T-helper 17 cell (primary cell): ENCODE measurements around the gene FLT4. TPM values are rescaled to one million over a fixed set of nuclear protein-coding genes. Genes with fewer than 3 reads are reported as not detected.

ENCODE experiments used
- ATAC-seq: fragments of 150-1000 bp; cut with Tn5 transposase; 2 replicates; pipeline ENCODE4 v1.10.0; 2021; ENCODE audit warnings: mild to moderate bottlenecking, moderate library complexity
- DNase-seq, 3 donors: peaks; one replicate each; pipeline versions ENCODE4 v3.0.0 to v3.0.0-alpha.2; 2020 to 2021
- H3K9me3 ChIP-seq: one replicate; pipeline ENCODE4 v1.7.0; 2013; ENCODE audit warnings: low read length, mild to moderate bottlenecking; ENCODE audit not compliant: control insufficient read depth, poor library complexity, severe bottlenecking
- H3K27ac Mint-ChIP-seq: one replicate; pipeline ENCODE4 v1.8.0; 2022; ENCODE audit warnings: mild to moderate bottlenecking, moderate library complexity, mixed read lengths
- H3K27me3 Mint-ChIP-seq: one replicate; pipeline ENCODE4 v1.8.0; 2022; ENCODE audit warnings: mixed read lengths
- H3K36me3 Mint-ChIP-seq: one replicate; pipeline ENCODE4 v1.8.0; 2022; ENCODE audit warnings: low read depth, mixed read lengths
- H3K4me1 Mint-ChIP-seq: one replicate; pipeline ENCODE4 v1.8.0; 2022; ENCODE audit warnings: mild to moderate bottlenecking, mixed read lengths
- H3K4me3 Mint-ChIP-seq: one replicate; pipeline ENCODE4 v1.8.0; 2022; ENCODE audit warnings: mild to moderate bottlenecking, moderate library complexity, mixed read lengths
- total RNA-seq, 4 donors: library from RNA in 2 of 4; stranded (reverse) in 2 of 4; gene quantifications; one replicate each; pipeline ENCODE4 v1.2.3 and lab custom pipeline; 2022 to 2026

Gene FLT4
- total RNA-seq, 2 donors from 2014 or later: 0.57 to 1.5 TPM

- no peak overlapping the region for H3K27ac Mint-ChIP-seq
- H3K27me3 Mint-ChIP-seq: peaks cover 6% of the 10 kb centered on the region
- H3K9me3 ChIP-seq: no peaks in the 10 kb centered on the region
- ATAC-seq (no peak), DNase-seq (no peak)
- no peak overlapping the region for H3K4me3 Mint-ChIP-seq
- peaks cover 7% of the 10 kb centered on the region for H3K4me1 Mint-ChIP-seq
- no peaks in the 10 kb centered on the region for H3K36me3 Mint-ChIP-seq
Observed at GRCh38 chr5:180625125-180625790, 24.1 kb downstream of the FLT4 start.

- DNase-seq (no peak), ATAC-seq (no peak)
- H3K36me3 Mint-ChIP-seq: no peaks in the 10 kb centered on the region
- no peaks in the 10 kb centered on the region for H3K9me3 ChIP-seq
- no peak overlapping the region for H3K27ac Mint-ChIP-seq
- H3K4me3 Mint-ChIP-seq: no peak overlapping the region
- H3K4me1 Mint-ChIP-seq: peaks cover 7% of the 10 kb centered on the region
- peaks cover 6% of the 10 kb centered on the region for H3K27me3 Mint-ChIP-seq
Observed at GRCh38 chr5:180624587-180624986, 24.8 kb downstream of the FLT4 start.

- no peak for DNase-seq
- no peak overlapping the region for H3K4me3 Mint-ChIP-seq
- H3K4me1 Mint-ChIP-seq: peaks cover 7% of the 10 kb centered on the region
- peaks cover 6% of the 10 kb centered on the region for H3K27me3 Mint-ChIP-seq
- H3K36me3 Mint-ChIP-seq: no peaks in the 10 kb centered on the region
- H3K27ac Mint-ChIP-seq: no peak overlapping the region
- ATAC-seq: no peak
- H3K9me3 ChIP-seq: no peaks in the 10 kb centered on the region
Observed at GRCh38 chr5:180623844-180624243, 25.6 kb downstream of the FLT4 start.

GRCh38 chr5:180623411-180623834 lies 26.0 kb downstream of the FLT4 start:
- no peaks in the 10 kb centered on the region for H3K36me3 Mint-ChIP-seq
- peaks cover 7% of the 10 kb centered on the region for H3K4me1 Mint-ChIP-seq
- no peak overlapping the region for H3K4me3 Mint-ChIP-seq

GRCh38 chr5:180622910-180623309 lies 26.5 kb downstream of the FLT4 start:
- no peaks in the 10 kb centered on the region for H3K9me3 ChIP-seq
- H3K4me1 Mint-ChIP-seq: peaks cover 7% of the 10 kb centered on the region
- H3K27ac Mint-ChIP-seq: no peak overlapping the region
- ATAC-seq: no peak
- H3K27me3 Mint-ChIP-seq: peaks cover 6% of the 10 kb centered on the region
- no peak for DNase-seq
- H3K4me3 Mint-ChIP-seq: no peak overlapping the region
- no peaks in the 10 kb centered on the region for H3K36me3 Mint-ChIP-seq

More at GRCh38 chr5:180623411-180623834, 26.0 kb downstream of the FLT4 start:
- H3K9me3 ChIP-seq: no peaks in the 10 kb centered on the region
- ATAC-seq: no peak
- Mint-ChIP-seq H3K27me3 (peaks cover 6% of the 10 kb centered on the region), H3K27ac (no peak overlapping the region)
- DNase-seq: no peak

- Mint-ChIP-seq H3K4me3 (no peak overlapping the region), H3K36me3 (no peaks in the 10 kb centered on the region), H3K4me1 (peaks cover 7% of the 10 kb centered on the region), H3K27ac (no peak overlapping the region), H3K27me3 (no peaks in the 10 kb centered on the region)
- no peaks in the 10 kb centered on the region for H3K9me3 ChIP-seq
- no peak for DNase-seq
- no peak for ATAC-seq
Observed at GRCh38 chr5:180621311-180621710, 28.1 kb downstream of the FLT4 start.

- peak overlapping the region; percentile 39 for H3K4me3 Mint-ChIP-seq
- no peak for ATAC-seq
Observed at GRCh38 chr5:180620014-180620413, 29.4 kb downstream of the FLT4 start.

GRCh38 chr5:180619563-180619915 lies 29.9 kb downstream of the FLT4 start:
- no peak overlapping the region for H3K27ac Mint-ChIP-seq
- DNase-seq (no peak), ATAC-seq (no peak)
- H3K4me3 Mint-ChIP-seq: no peak overlapping the region
- no peaks in the 10 kb centered on the region for H3K9me3 ChIP-seq
- no peaks in the 10 kb centered on the region for H3K36me3 Mint-ChIP-seq
- no peaks in the 10 kb centered on the region for H3K27me3 Mint-ChIP-seq
- peaks cover 4% of the 10 kb centered on the region for H3K4me1 Mint-ChIP-seq

More at GRCh38 chr5:180620014-180620413, 29.4 kb downstream of the FLT4 start:
- Mint-ChIP-seq H3K27me3 (no peaks in the 10 kb centered on the region), H3K4me1 (peaks cover 5% of the 10 kb centered on the region), H3K27ac (no peak overlapping the region), H3K36me3 (no peaks in the 10 kb centered on the region)
- no peaks in the 10 kb centered on the region for H3K9me3 ChIP-seq
- DNase-seq: no peak

- H3K9me3 ChIP-seq: no peaks in the 10 kb centered on the region
- H3K36me3 Mint-ChIP-seq: no peaks in the 10 kb centered on the region
- no peaks in the 10 kb centered on the region for H3K27me3 Mint-ChIP-seq
- DNase-seq (no peak), ATAC-seq (peak; percentile 55)
- H3K4me1 Mint-ChIP-seq: peaks cover 3% of the 10 kb centered on the region
- no peak overlapping the region for H3K4me3 Mint-ChIP-seq
- no peak overlapping the region for H3K27ac Mint-ChIP-seq
Observed at GRCh38 chr5:180618829-180619562, 30.4 kb downstream of the FLT4 start.

GRCh38 chr5:180618487-180618828 lies 30.9 kb downstream of the FLT4 start:
- DNase-seq (no peak), ATAC-seq (no peak)
- no peaks in the 10 kb centered on the region for H3K27me3 Mint-ChIP-seq
- H3K9me3 ChIP-seq: no peaks in the 10 kb centered on the region
- no peak overlapping the region for H3K4me3 Mint-ChIP-seq
- no peaks in the 10 kb centered on the region for H3K36me3 Mint-ChIP-seq
- H3K27ac Mint-ChIP-seq: no peak overlapping the region
- H3K4me1 Mint-ChIP-seq: peaks cover 2% of the 10 kb centered on the region

GRCh38 chr5:180613814-180614188 lies 35.6 kb downstream of the FLT4 start:
- Mint-ChIP-seq H3K36me3 (no peaks in the 10 kb centered on the region), H3K4me1 (peaks cover 2% of the 10 kb centered on the region), H3K27ac (no peak overlapping the region), H3K27me3 (peaks cover 8% of the 10 kb centered on the region), H3K4me3 (no peak overlapping the region)
- DNase-seq: no peak
- H3K9me3 ChIP-seq: no peaks in the 10 kb centered on the region
- ATAC-seq: no peak

- no peak overlapping the region for H3K27ac Mint-ChIP-seq
- no peaks in the 10 kb centered on the region for H3K36me3 Mint-ChIP-seq
- peaks cover 3% of the 10 kb centered on the region for H3K4me1 Mint-ChIP-seq
- H3K9me3 ChIP-seq: no peaks in the 10 kb centered on the region
- ATAC-seq: no peak
- H3K4me3 Mint-ChIP-seq: no peak overlapping the region
- H3K27me3 Mint-ChIP-seq: peaks cover 11% of the 10 kb centered on the region
- no peak for DNase-seq
Observed at GRCh38 chr5:180613188-180613813, 36.1 kb downstream of the FLT4 start.

- DNase-seq (no peak), ATAC-seq (no peak)
- Mint-ChIP-seq H3K36me3 (no peaks in the 10 kb centered on the region), H3K27me3 (peaks cover 11% of the 10 kb centered on the region), H3K27ac (no peak overlapping the region), H3K4me1 (peaks cover 8% of the 10 kb centered on the region), H3K4me3 (no peak overlapping the region)
- H3K9me3 ChIP-seq: no peaks in the 10 kb centered on the region
Observed at GRCh38 chr5:180612683-180613082, 36.7 kb downstream of the FLT4 start.
